Measurements from ENCODE around the gene ZBP1.

The ZBP1 gene

DNA sequence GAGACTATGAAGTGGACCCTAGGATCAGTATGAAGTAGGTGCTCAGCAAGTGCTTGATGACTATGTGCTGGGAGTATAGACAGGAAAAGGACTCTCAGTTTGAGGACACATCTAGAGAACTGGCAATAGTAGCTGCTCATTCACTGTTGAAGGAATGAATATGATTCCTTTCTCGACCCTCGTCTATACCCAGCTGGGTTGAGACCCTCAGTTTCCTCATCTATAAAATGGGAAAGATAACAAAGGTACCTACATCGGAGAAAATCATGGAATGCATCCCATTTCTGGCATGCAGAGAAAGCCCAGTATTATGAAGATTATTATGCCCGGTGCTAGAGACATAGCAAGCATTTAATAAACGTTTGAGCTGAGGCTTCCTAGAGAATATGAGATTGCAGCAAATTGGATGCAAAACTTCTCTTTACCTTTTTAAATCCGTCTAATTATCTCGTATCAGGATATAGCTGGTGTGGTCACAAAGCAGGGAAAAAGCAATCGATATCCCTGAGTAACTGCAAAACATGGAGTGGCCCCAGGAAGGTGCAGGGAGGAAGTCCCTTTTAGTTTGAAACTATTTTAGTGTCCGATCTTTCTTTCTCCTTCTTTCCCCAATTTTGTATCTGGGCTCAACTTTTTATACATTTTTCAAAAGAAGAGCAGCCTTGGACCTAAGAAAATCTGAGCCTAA is 62.2 kb downstream of the ZBP1 start:
- ChIA-PET POLR2A (no interaction called here), CTCF (no interaction called here)
- TF ChIP-seq, protein P1, sequence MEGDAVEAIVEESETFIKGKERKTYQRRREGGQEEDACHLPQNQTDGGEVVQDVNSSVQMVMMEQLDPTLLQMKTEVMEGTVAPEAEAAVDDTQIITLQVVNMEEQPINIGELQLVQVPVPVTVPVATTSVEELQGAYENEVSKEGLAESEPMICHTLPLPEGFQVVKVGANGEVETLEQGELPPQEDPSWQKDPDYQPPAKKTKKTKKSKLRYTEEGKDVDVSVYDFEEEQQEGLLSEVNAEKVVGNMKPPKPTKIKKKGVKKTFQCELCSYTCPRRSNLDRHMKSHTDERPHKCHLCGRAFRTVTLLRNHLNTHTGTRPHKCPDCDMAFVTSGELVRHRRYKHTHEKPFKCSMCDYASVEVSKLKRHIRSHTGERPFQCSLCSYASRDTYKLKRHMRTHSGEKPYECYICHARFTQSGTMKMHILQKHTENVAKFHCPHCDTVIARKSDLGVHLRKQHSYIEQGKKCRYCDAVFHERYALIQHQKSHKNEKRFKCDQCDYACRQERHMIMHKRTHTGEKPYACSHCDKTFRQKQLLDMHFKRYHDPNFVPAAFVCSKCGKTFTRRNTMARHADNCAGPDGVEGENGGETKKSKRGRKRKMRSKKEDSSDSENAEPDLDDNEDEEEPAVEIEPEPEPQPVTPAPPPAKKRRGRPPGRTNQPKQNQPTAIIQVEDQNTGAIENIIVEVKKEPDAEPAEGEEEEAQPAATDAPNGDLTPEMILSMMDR (IDR thresholded peaks at IDR 0.05; ENCODE audit: control extremely low read depth, extremely low read depth, low read depth, missing control alignments), result no peak
- DNase-seq (ENCODE audit: extremely low spot score), result no peak

DNA sequence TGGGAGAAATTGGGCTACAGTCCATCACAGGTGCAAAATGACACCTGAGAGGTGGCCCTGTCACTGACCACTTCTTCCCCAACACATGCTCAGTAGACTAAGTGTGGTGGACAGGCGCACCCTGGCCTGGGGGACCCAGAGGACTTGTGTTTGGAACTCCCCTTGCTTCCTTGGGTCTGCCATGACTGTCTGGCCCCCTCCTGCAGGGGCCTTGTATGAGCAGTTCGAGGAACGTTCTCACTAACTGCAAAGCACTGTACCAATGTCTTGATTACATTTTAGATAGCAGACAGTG is 63.3 kb downstream of the ZBP1 start:
- TF ChIP-seq, protein P1 (IDR thresholded peaks at IDR 0.05; ENCODE audit: control extremely low read depth, extremely low read depth, low read depth, missing control alignments), result no peak
- ChIA-PET POLR2A (no interaction called here), CTCF (no interaction called here)
- no peak for DNase-seq (ENCODE audit: extremely low spot score)

DNA sequence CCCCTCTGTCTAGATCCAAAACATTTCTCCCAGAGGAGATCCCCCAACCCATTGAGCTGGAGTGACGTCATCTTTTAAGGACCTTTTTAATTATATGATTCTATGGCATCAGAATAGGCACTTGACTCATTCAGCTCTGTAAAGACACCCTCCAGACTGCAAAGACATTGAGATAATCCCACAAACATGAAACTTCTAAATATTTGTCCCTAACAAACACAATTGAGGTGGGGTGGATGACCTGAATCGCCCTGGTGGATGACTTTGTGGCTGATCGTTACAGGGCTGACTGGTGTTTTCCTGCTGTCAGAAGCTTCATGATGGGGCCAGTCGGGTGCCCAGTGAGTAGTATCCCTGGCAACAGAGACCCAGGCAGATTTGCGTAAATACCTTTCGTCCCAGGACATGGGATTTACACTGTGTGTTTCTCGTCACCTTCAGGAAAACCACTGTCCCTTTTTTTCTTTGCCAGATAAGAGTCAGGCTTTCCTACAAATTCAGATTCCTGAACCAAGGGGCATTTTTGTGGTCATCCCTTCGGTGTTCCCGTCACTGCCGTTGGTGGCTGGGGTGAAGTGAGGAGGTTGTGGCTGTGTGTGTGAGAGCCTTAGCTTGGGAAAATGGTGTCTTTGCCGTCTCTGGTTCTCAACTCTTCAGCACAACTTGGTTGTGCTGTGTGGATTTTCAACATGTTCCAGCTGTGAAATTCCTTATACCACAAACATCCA is 64.6 kb downstream of the ZBP1 start:
- DNase-seq (ENCODE audit: extremely low spot score), result no peak
- ChIA-PET POLR2A (no interaction called here), CTCF (no interaction called here)
- TF ChIP-seq, protein P1 (IDR thresholded peaks at IDR 0.05; ENCODE audit: control extremely low read depth, extremely low read depth, low read depth, missing control alignments), result no peak

All from GM10248 (cell line).